ENCODE measurements around the gene PTPA. TPM values are rescaled to one million over a fixed set of nuclear protein-coding genes. Genes with fewer than 3 reads are reported as not detected.

PTPA gene
- total RNA-seq, 1 donor from 2014 or later = 115 TPM

GRCh38 chr9:129131300-129132145 lies 20.3 kb downstream of the PTPA start:
- intact Hi-C loops (cut with DNase I) = no loop called here

GRCh38 chr9:129133082-129133481 lies 21.9 kb downstream of the PTPA start:
- no peak for TF ChIP-seq CTCF (IDR thresholded peaks at IDR 0.05)
- H3K9me3 ChIP-seq = no peaks in the 10 kb centered on the region
- H3K4me3 ChIP-seq = no peak overlapping the region
- peaks cover 72% of the 10 kb centered on the region for H3K36me3 ChIP-seq
- no peak overlapping the region for H3K27ac ChIP-seq
- no peaks in the 10 kb centered on the region for H3K27me3 ChIP-seq
- ATAC-seq = no peak
- DNase-seq = no peak
- peaks cover 14% of the 10 kb centered on the region for H3K4me1 ChIP-seq
- intact Hi-C loops (cut with DNase I) = no loop called here

More at GRCh38 chr9:129131300-129132145, 20.3 kb downstream of the PTPA start:
- DNase-seq = peak; percentile 90
- Histone ChIP-seq H3K4me3 (no peak overlapping the region), H3K36me3 (peaks cover 71% of the 10 kb centered on the region), H3K27me3 (no peaks in the 10 kb centered on the region), H3K4me1 (peaks cover 3% of the 10 kb centered on the region), H3K27ac (no peak overlapping the region), H3K9me3 (no peaks in the 10 kb centered on the region)
- TF ChIP-seq CTCF (IDR thresholded peaks at IDR 0.05) = peak; percentile 99
- peak; percentile 97 for ATAC-seq

DNA sequence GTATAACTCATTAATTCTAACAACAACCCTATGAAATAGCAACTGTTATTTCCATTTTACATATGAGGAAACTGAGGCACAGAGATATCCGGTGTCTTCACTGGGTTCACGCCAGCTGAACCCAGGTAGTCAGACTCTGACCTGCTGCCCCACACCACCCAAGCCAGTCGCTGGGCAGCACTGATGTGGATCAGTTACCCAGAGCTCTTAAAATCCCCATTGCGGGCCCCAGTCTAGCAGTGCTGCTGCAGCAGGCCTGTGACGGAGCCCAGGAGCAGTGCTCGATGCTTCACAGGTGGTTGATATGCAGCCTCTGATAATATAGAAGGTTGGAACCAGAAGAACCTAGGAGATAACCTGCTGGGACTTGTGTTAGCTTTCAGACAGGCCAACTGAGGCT lies 24.3 kb downstream of the PTPA start:
- H3K4me1 ChIP-seq = peaks cover 34% of the 10 kb centered on the region
- H3K27me3 ChIP-seq = no peaks in the 10 kb centered on the region
- ATAC-seq (no peak), DNase-seq (no peak)
- no peak overlapping the region for H3K4me3 ChIP-seq
- TF ChIP-seq CTCF (IDR thresholded peaks at IDR 0.05) = no peak
- no peak overlapping the region for H3K27ac ChIP-seq
- no peaks in the 10 kb centered on the region for H3K9me3 ChIP-seq
- peaks cover 51% of the 10 kb centered on the region for H3K36me3 ChIP-seq
- intact Hi-C loops (cut with DNase I) = loop anchor here (5.0 kb wide), 1 partner anchor 482 kb away; no protein-coding TSS in a partner anchor

DNA sequence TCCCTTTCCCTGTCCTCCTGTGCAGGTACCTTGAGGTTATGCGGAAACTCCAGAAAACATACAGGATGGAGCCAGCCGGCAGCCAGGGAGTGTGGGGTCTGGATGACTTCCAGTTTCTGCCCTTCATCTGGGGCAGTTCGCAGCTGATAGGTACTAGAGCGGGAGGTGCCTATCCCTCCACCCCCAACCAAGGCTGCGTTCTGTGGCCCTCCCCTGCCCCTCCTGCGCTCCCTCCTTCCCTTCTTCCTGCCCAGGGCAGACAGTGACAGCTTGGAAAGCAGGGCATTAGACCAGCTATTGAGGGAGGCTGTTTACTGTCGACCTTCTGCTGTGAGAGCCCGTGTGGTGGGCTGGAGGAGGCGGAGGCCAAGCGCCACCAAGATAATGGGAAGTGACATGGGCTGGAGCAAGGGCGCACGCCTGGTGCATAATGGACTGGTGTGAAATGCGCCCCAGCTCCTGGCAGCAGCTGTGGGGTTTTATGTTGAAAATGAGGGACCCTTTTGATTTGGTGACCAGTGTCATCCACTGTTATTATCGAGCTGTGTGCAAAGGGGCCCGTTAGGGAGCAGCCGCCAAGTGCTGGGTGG lies 25.3 kb downstream of the PTPA start:
- H3K27ac ChIP-seq = peak overlapping the region; percentile 100

More for the DNA sequence above, 25.3 kb downstream of the PTPA start:
- no peaks in the 10 kb centered on the region for H3K27me3 ChIP-seq
- H3K36me3 ChIP-seq = peaks cover 43% of the 10 kb centered on the region
- no peaks in the 10 kb centered on the region for H3K9me3 ChIP-seq
- DNase-seq = no peak
- intact Hi-C loops (cut with DNase I) = loop anchor here (5.0 kb wide), 1 partner anchor 481 kb away; no protein-coding TSS in a partner anchor
- no peak for ATAC-seq
- TF ChIP-seq CTCF (IDR thresholded peaks at IDR 0.05) = no peak
- no peak overlapping the region for H3K4me3 ChIP-seq
- H3K4me1 ChIP-seq = peaks cover 45% of the 10 kb centered on the region
